A673 (cell line): ENCODE measurements around the gene ATRNL1. TPM values are rescaled to one million over a fixed set of nuclear protein-coding genes. Genes with fewer than 3 reads are reported as not detected.
"Not testable (repeated sequence)": the region's sequence is repeated elsewhere in the genome, so short reads cannot be mapped to it uniquely, and the experiment has no call there.

Experiments used
- BruUV-seq: library from RNA; stranded (reverse); fragments of 400-500 nt; replicated peaks from 2 replicates; lab custom pipeline; 2021; lab: Mats Ljungman, UMichigan
- CTCF ChIA-PET: fragments of 300-600 bp; sonication (Branson Sonifier 250); formaldehyde crosslinking; loops from one replicate; lab custom pipeline; 2022; ENCODE audit warnings: antibody characterized with exemption; lab: Charles Lee
- POLR2A ChIA-PET: fragments of 300-600 bp; sonication (Branson Sonifier 250); formaldehyde crosslinking; loops from one replicate; lab custom pipeline; 2022; ENCODE audit warnings: antibody characterized with exemption; ENCODE audit not compliant: low non-redundant PET; lab: Charles Lee
- DNase-seq: peaks from one replicate; pipeline ENCODE4 v3.0.0-alpha.2; 2015; ENCODE audit warnings: low spot score
- H3K27ac ChIP-seq: fragments of 200-600 bp; sonication (generic); 2 replicates; pipeline ENCODE4 v1.5.1; 2016; ENCODE audit warnings: mixed run types, low read depth, mild to moderate bottlenecking, mixed read lengths, antibody characterized with exemption, low read length; ENCODE audit not compliant: poor library complexity, severe bottlenecking
- H3K27me3 ChIP-seq: fragments of 200-600 bp; sonication (generic); replicated peaks from 2 replicates; pipeline ENCODE4 v1.6.1; 2017; ENCODE audit warnings: mixed run types, low read depth, mild to moderate bottlenecking, mixed read lengths, antibody characterized with exemption, low read length; ENCODE audit not compliant: insufficient read depth, poor library complexity
- H3K36me3 ChIP-seq: fragments of 200-600 bp; sonication (generic); 2 replicates; pipeline ENCODE4 v1.6.1; 2016; ENCODE audit warnings: mixed run types, mild to moderate bottlenecking, mixed read lengths, antibody characterized with exemption, low read length; ENCODE audit not compliant: insufficient read depth, poor library complexity, severe bottlenecking
- H3K4me1 ChIP-seq: fragments of 200-600 bp; sonication (generic); 2 replicates; pipeline ENCODE4 v1.6.1; 2017; ENCODE audit warnings: mixed run types, mild to moderate bottlenecking, mixed read lengths, antibody characterized with exemption, low read length; ENCODE audit not compliant: insufficient read depth, poor library complexity, severe bottlenecking
- H3K4me3 ChIP-seq: fragments of 200-600 bp; sonication (generic); 2 replicates; pipeline ENCODE4 v1.5.1; 2016; ENCODE audit warnings: low read depth, mixed run types, mild to moderate bottlenecking, mixed read lengths, low read length; ENCODE audit not compliant: poor library complexity, severe bottlenecking
- H3K9me3 ChIP-seq: fragments of 200-600 bp; sonication (generic); 2 replicates; pipeline ENCODE4 v1.6.1; 2016; ENCODE audit warnings: mixed run types, low read depth, mild to moderate bottlenecking, mixed read lengths, antibody characterized with exemption, low read length; ENCODE audit not compliant: poor library complexity, severe bottlenecking
- EZH2 ChIP-seq: fragments of 200-600 bp; sonication (generic); IDR thresholded peaks from 2 replicates; pipeline ENCODE4 v1.6.1; 2017; ENCODE audit warnings: borderline replicate concordance, low read depth, mild to moderate bottlenecking, mixed read lengths, antibody characterized with exemption, low read length; ENCODE audit not compliant: poor library complexity, severe bottlenecking
- intact Hi-C: fragments of 100-400 bp; cut with micrococcal nuclease; formaldehyde crosslinking; loops from one replicate; pipeline ENCODE4 v1.10.0; 2022; ENCODE audit not compliant: unreplicated experiment
- total RNA-seq: library from RNA; stranded (reverse); gene quantifications from 2 replicates; pipeline ENCODE4 v1.2.3, GENCODE V29; 2021
- TF ChIP-seq, protein P1 (sequence below): fragments of 300-800, 200-600 bp; sonication (generic); conservative IDR thresholded peaks from 2 replicates; pipeline ENCODE4 v1.5.1; 2017; ENCODE audit warnings: low read depth, mild to moderate bottlenecking, antibody characterized with exemption, low read length, moderate library complexity, mixed read lengths

Gene ATRNL1
- total RNA-seq, 1 experiment from 2014 or later, result 3.0 TPM

DNA sequence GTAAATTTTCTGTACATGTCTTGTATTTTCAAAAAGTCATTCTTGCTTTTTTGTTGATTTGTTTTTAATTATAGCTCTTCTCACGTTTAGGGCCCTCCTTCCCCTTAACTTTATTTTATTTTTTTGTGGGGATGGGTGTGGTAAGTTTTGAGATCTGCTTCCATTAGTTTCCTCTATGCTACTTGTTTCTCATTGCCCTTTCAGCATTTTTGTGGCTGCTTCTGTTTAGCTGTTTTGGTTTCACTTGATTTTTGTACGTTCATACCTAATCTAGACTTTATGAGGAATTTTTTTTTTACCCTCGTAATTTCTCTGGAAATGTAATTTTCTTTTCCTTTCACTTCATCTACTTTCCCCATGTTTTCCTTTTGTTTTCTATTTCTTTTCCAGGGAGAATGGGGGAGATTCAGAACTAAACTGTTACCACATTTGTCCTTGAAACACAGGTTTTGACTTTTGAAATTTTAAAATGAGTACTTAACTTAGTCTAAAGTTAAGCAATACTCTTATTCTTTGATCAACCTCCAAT is 80.8 kb downstream of the ATRNL1 start:
- Histone ChIP-seq H3K36me3 (no peaks in the 10 kb centered on the region), H3K27ac (no peak overlapping the region), H3K27me3 (peaks cover 11% of the 10 kb centered on the region), H3K4me3 (no peak overlapping the region), H3K4me1 (no peaks in the 10 kb centered on the region), H3K9me3 (no peaks in the 10 kb centered on the region)
- CTCF ChIA-PET, result no interaction called here
- TF ChIP-seq, protein P1, sequence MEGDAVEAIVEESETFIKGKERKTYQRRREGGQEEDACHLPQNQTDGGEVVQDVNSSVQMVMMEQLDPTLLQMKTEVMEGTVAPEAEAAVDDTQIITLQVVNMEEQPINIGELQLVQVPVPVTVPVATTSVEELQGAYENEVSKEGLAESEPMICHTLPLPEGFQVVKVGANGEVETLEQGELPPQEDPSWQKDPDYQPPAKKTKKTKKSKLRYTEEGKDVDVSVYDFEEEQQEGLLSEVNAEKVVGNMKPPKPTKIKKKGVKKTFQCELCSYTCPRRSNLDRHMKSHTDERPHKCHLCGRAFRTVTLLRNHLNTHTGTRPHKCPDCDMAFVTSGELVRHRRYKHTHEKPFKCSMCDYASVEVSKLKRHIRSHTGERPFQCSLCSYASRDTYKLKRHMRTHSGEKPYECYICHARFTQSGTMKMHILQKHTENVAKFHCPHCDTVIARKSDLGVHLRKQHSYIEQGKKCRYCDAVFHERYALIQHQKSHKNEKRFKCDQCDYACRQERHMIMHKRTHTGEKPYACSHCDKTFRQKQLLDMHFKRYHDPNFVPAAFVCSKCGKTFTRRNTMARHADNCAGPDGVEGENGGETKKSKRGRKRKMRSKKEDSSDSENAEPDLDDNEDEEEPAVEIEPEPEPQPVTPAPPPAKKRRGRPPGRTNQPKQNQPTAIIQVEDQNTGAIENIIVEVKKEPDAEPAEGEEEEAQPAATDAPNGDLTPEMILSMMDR, result no peak
- TF ChIP-seq EZH2, result no peak
- POLR2A ChIA-PET, result no interaction called here
- DNase-seq, result no peak
- intact Hi-C loops, result loop anchor here (5.0 kb wide), 1 partner anchor 243 kb away; no protein-coding TSS in a partner anchor
- BruUV-seq, result no TSS peak

DNA sequence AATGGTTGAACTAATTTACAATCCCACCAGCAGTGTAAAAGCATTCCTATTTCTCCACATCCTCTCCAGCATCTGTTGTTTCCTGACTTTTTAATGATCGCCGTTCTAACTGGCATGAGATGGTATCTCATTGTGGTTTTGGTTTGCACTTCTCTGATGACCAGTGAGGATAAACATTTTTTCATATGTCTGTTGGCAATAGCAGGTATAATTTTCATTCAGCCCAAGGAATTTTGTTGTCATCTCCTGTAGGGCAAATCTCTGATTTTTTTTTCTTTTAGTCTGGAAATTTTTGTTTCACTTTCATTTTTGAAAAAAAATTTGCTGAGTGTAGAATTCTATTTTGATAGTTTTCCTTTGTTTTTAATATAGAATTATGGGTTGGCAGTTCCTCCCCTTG is 114.1 kb downstream of the ATRNL1 start:
- POLR2A ChIA-PET, intact Hi-C loops, H3K4me1 ChIP-seq, H3K9me3 ChIP-seq, BruUV-seq, H3K27ac ChIP-seq, CTCF ChIA-PET, DNase-seq, H3K36me3 ChIP-seq, H3K27me3 ChIP-seq: not testable (repeated sequence)
- H3K4me3 ChIP-seq, result peak overlapping the region; percentile 14

DNA sequence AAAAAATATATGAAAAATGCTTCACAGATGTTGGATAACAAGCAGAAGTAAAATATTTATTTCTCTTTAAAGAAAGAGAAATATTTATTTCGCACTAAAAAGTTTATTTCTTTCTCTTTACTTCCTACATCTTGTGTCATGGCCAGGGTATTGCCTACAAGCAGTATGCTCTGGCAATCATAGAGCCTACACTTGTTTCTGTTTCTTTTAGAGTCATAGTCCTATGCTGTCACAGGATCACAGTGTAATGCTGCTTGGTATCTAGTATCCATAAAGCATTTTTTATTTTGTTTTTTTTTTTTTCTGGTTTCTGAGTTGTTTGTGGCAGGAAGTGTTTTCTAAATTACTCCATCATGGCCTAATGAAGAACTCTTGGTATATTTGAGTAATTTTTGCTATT is 116.0 kb downstream of the ATRNL1 start:
- Histone ChIP-seq H3K4me3 (no peak overlapping the region), H3K27ac (no peak overlapping the region), H3K4me1 (no peaks in the 10 kb centered on the region), H3K9me3 (no peaks in the 10 kb centered on the region), H3K27me3 (no peaks in the 10 kb centered on the region), H3K36me3 (no peaks in the 10 kb centered on the region)
- CTCF ChIA-PET, result no interaction called here
- no peak for DNase-seq
- intact Hi-C loops, result no loop called here
- no peak for TF ChIP-seq EZH2
- TF ChIP-seq, protein P1, result no peak
- no TSS peak for BruUV-seq
- POLR2A ChIA-PET, result no interaction called here

DNA sequence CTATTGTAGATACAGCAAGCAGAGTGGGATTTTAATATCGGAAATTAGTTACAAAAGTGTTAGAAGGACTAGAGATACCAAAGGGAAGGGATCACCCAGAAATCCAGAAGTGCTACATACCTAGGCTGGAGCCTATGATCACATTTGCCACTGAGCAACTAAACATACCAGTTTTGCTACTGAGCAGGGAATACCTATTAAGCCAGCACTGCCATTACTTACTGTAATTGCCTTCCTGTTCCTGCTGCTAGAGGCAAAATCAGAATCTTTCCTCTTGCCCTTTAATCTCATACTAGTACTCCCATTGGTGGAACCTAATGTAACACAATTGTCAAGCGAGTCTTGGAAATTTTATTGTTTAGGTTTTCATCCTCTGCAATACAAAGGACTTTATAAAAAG is 121.7 kb downstream of the ATRNL1 start:
- Histone ChIP-seq H3K27me3 (no peaks in the 10 kb centered on the region), H3K27ac (no peak overlapping the region), H3K4me3 (no peak overlapping the region), H3K36me3 (no peaks in the 10 kb centered on the region), H3K4me1 (no peaks in the 10 kb centered on the region), H3K9me3 (no peaks in the 10 kb centered on the region)
- TF ChIP-seq EZH2, result no peak
- TF ChIP-seq, protein P1, result no peak
- CTCF ChIA-PET, result no interaction called here
- POLR2A ChIA-PET, result no interaction called here
- no peak for DNase-seq
- no TSS peak for BruUV-seq
- intact Hi-C loops, result no loop called here
